HCT116 (cell line): ENCODE data around the gene ANKRD44.

Experiments
- CTCF ChIP-seq, 3 experiments: fragments of 200-600 bp in 1 of 3; sonication (generic) in 1 of 3; IDR thresholded peaks in 2 of 3; conservative IDR thresholded peaks in 1 of 3; 2 replicates each; pipeline ENCODE4 v1.5.1; 2012 to 2017; ENCODE audit warnings: low read depth in 2 of 3, low read length in 2 of 3, antibody characterized with exemption in 1 of 3, borderline replicate concordance in 1 of 3, control low read depth in 1 of 3, mild to moderate bottlenecking in 1 of 3, mixed read lengths in 1 of 3, mixed run types in 1 of 3, moderate library complexity in 1 of 3; ENCODE audit not compliant: insufficient read depth in 1 of 3
- POLR2A ChIP-seq: IDR thresholded peaks from 2 replicates; pipeline ENCODE4 v1.7.0; 2011; ENCODE audit warnings: borderline replicate concordance; ENCODE audit not compliant: insufficient read depth, insufficient read length; ENCODE audit errors: extremely low read depth
- POLR2AphosphoS5 ChIP-seq: IDR thresholded peaks from 2 replicates; pipeline ENCODE4 v1.6.1; 2011; ENCODE audit warnings: mild to moderate bottlenecking, low read depth, low read length, moderate library complexity

DNA sequence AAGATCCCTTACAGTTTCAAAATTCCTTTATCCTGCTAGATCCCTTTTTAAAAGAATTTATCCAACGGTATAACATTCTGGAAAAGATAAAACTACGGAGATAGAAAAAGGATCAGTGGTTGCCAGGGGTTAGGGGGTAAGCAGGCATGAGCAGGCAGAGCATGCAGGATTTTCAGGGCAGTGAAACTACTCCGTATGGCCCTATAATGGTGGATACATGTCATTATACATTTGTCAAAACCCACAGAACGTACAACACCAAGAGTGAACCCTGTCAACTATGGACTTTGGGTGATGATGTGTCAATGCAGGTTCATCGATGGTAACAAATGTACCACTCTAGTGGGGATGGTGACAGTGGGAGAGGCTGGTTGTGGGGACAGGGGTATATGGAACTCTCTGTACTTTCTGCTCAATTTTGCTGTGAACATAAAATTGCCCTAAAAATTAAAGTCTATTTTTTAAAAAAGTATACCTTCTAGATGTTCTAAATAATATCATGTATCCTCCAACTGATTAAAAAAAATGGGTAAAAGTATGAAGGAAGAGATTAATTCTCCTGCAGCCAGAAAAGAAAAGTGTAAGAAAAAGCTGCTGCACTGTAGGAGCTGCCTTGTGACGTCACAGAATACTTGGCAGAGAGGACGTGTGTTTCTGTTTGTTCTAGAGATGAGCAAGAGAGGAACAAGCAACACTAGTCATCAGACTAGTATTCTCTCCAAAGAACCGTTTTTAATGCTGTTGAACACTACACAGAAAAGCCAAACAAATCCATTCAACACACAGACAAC lies 23.6 kb downstream of the ANKRD44 start:
- TF ChIP-seq CTCF (IDR thresholded peaks at IDR 0.05 in 2 of 3, conservative IDR thresholded peaks at IDR 0.05 in 1 of 3; ENCODE audit: borderline replicate concordance in 1 of 3, insufficient read depth in 1 of 3, low read depth in 2 of 3, low read length in 2 of 3) = no peak
- TF ChIP-seq POLR2AphosphoS5 = no peak
- no peak for TF ChIP-seq POLR2A
